H1 (cell line): ENCODE data around the gene CLEC4F. TPM values are rescaled to one million over a fixed set of nuclear protein-coding genes. Genes with fewer than 3 reads are reported as not detected.

ENCODE experiments used
- CTCF ChIA-PET: fragments of 300-600 bp; sonication (Branson Sonifier 250); formaldehyde crosslinking; loops from one replicate; lab custom pipeline; 2021; ENCODE audit not compliant: partially characterized antibody; lab: Charles Lee
- POLR2A ChIA-PET: fragments of 300-600 bp; sonication (Branson Sonifier 250); formaldehyde crosslinking; loops from one replicate; lab custom pipeline; 2021; ENCODE audit warnings: inconsistent platforms; ENCODE audit not compliant: partially characterized antibody; lab: Charles Lee
- DNase-seq, 2 experiments: peaks; one replicate each; pipeline versions ENCODE4 v3.0.0 to v3.0.0-alpha.2; 2010 to 2022; ENCODE audit warnings: low spot score in 2 of 2, low read depth in 1 of 2, mixed read lengths in 1 of 2
- FAIRE-seq: peaks from 2 replicates; lab custom pipeline; 2011; peaks lifted over from hg19 to GRCh38; lab: Jason Lieb, UNC
- H2AFZ ChIP-seq: 2 replicates; pipeline ENCODE4 v1.8.1; 2012; ENCODE audit warnings: low read length, inconsistent platforms
- H2AK5ac ChIP-seq: 2 replicates; pipeline ENCODE4 v1.6.1; 2013; ENCODE audit warnings: low read depth, low read length
- H2BK120ac ChIP-seq: replicated peaks from 2 replicates; pipeline ENCODE3; 2013; ENCODE audit warnings: low read depth, low read length, inconsistent platforms
- H2BK12ac ChIP-seq: 2 replicates; pipeline ENCODE4 v1.6.1; 2013; ENCODE audit warnings: low read depth, low read length
- H2BK15ac ChIP-seq: 2 replicates; pipeline ENCODE4 v1.6.1; 2013; ENCODE audit warnings: low read length
- H2BK20ac ChIP-seq: 2 replicates; pipeline ENCODE4 v1.6.1; 2013; ENCODE audit warnings: low read length
- H2BK5ac ChIP-seq: 2 replicates; pipeline ENCODE4 v1.6.1; 2013; ENCODE audit warnings: low read depth, low read length
- H3K14ac ChIP-seq: 2 replicates; pipeline ENCODE4 v1.6.1; 2013; ENCODE audit warnings: inconsistent platforms; ENCODE audit not compliant: insufficient read length
- H3K18ac ChIP-seq: 2 replicates; pipeline ENCODE4 v1.6.1; 2013; ENCODE audit warnings: low read length; ENCODE audit errors: extremely low read depth
- H3K23ac ChIP-seq: 2 replicates; pipeline ENCODE4 v1.6.1; 2013; ENCODE audit warnings: inconsistent platforms; ENCODE audit not compliant: insufficient read length
- H3K23me2 ChIP-seq: 2 replicates; pipeline ENCODE4 v1.6.1; 2013; ENCODE audit warnings: low read depth, low read length
- H3K27ac ChIP-seq: 2 replicates; pipeline ENCODE4 v1.6.1; 2011; ENCODE audit warnings: low read depth, low read length, inconsistent platforms
- H3K27me3 ChIP-seq, 4 experiments: replicated peaks in 1 of 4; 1 replicate in 1 of 4; 2 replicates in 3 of 4; pipeline versions ENCODE4 v1.6.1 to v1.8.1; 2011 to 2013; ENCODE audit warnings: low read length in 3 of 4, mild to moderate bottlenecking in 3 of 4, inconsistent platforms in 2 of 4, mixed read lengths in 2 of 4, moderate library complexity in 1 of 4; ENCODE audit not compliant: control insufficient read depth in 3 of 4, insufficient read depth in 3 of 4; ENCODE audit errors: extremely low read depth in 1 of 4
- H3K36me3 ChIP-seq, 4 experiments: 2 replicates each; pipeline versions ENCODE4 v1.6.1 to v1.8.1; 2011 to 2013; ENCODE audit warnings: mild to moderate bottlenecking in 4 of 4, low read length in 3 of 4, moderate library complexity in 2 of 4, control low read depth in 1 of 4, inconsistent platforms in 1 of 4; ENCODE audit not compliant: insufficient read depth in 4 of 4, control insufficient read depth in 2 of 4
- H3K4ac ChIP-seq: replicated peaks from 2 replicates; pipeline ENCODE3; 2013; ENCODE audit warnings: low read length, low read depth, mixed read lengths, inconsistent platforms; ENCODE audit not compliant: insufficient read length
- H3K4me1 ChIP-seq, 4 experiments: replicated peaks in 1 of 4; 1 replicate in 1 of 4; 2 replicates in 3 of 4; pipeline versions ENCODE4 v1.6.1 to v1.8.1; 2011 to 2013; ENCODE audit warnings: low read length in 3 of 4, inconsistent platforms in 2 of 4, mixed read lengths in 1 of 4; ENCODE audit not compliant: insufficient read depth in 4 of 4, control insufficient read depth in 3 of 4
- H3K4me2 ChIP-seq, 2 experiments: 2 replicates each; pipeline versions ENCODE4 v1.6.1 to v1.8.1; 2011 to 2013; ENCODE audit warnings: low read depth in 2 of 2, low read length in 2 of 2, control low read depth in 1 of 2, inconsistent platforms in 1 of 2, mild to moderate bottlenecking in 1 of 2; ENCODE audit not compliant: insufficient read depth in 1 of 2
- H3K4me3 ChIP-seq, 4 experiments: fragments of 200-600, 300-600 bp in 1 of 4; sonication (generic), shearing (Covaris generic), sonication (Bioruptor Twin) in 1 of 4; 2 replicates each; pipeline versions ENCODE4 v1.5.1 to v1.8.1; 2011 to 2016; ENCODE audit warnings: low read length in 4 of 4, low read depth in 3 of 4, control low read depth in 2 of 4, inconsistent platforms in 2 of 4, mild to moderate bottlenecking in 2 of 4, mixed read lengths in 1 of 4, moderate library complexity in 1 of 4; ENCODE audit not compliant: insufficient read depth in 2 of 4; ENCODE audit errors: extremely low read depth in 1 of 4
- H3K56ac ChIP-seq: replicated peaks from 2 replicates; pipeline ENCODE3; 2013; ENCODE audit warnings: low read depth, mild to moderate bottlenecking, mixed read lengths, low read length, inconsistent platforms; ENCODE audit not compliant: insufficient read length
- H3K79me1 ChIP-seq: 2 replicates; pipeline ENCODE4 v1.6.1; 2013; ENCODE audit warnings: low read depth, low read length, control low read depth
- H3K79me2 ChIP-seq, 2 experiments: 2 replicates each; pipeline versions ENCODE4 v1.6.1 to v1.8.1; 2012 to 2013; ENCODE audit warnings: low read length in 2 of 2, mild to moderate bottlenecking in 2 of 2, inconsistent platforms in 1 of 2; ENCODE audit not compliant: insufficient read depth in 2 of 2, control insufficient read depth in 1 of 2
- H3K9ac ChIP-seq, 4 experiments: replicated peaks in 1 of 4; 1 replicate in 1 of 4; 2 replicates in 3 of 4; pipeline versions ENCODE4 v1.6.1 to v1.8.1; 2011 to 2013; ENCODE audit warnings: low read depth in 3 of 4, low read length in 3 of 4, control low read depth in 2 of 4, mild to moderate bottlenecking in 2 of 4, moderate library complexity in 2 of 4, inconsistent platforms in 1 of 4; ENCODE audit errors: extremely low read depth in 1 of 4
- H3K9me3 ChIP-seq, 2 experiments: 2 replicates each; pipeline versions ENCODE4 v1.6.1 to v1.8.1; 2012 to 2013; ENCODE audit warnings: mild to moderate bottlenecking in 2 of 2, moderate library complexity in 2 of 2, control low read depth in 1 of 2, inconsistent platforms in 1 of 2, low read depth in 1 of 2, low read length in 1 of 2, mixed read lengths in 1 of 2; ENCODE audit not compliant: insufficient read depth in 2 of 2
- H4K20me1 ChIP-seq, 2 experiments: replicated peaks in 1 of 2; 2 replicates each; pipeline versions ENCODE3 to v1.8.1; 2011 to 2013; ENCODE audit warnings: inconsistent platforms in 2 of 2, low read length in 2 of 2, mild to moderate bottlenecking in 1 of 2; ENCODE audit not compliant: insufficient read depth in 2 of 2, control insufficient read depth in 1 of 2
- H4K5ac ChIP-seq: 2 replicates; pipeline ENCODE4 v1.6.1; 2013; ENCODE audit warnings: low read length, low read depth, mixed read lengths, inconsistent platforms; ENCODE audit not compliant: insufficient read length
- H4K8ac ChIP-seq: 2 replicates; pipeline ENCODE4 v1.8.0; 2013; ENCODE audit warnings: mild to moderate bottlenecking, moderate library complexity, low read length, inconsistent platforms; ENCODE audit not compliant: insufficient read depth; ENCODE audit errors: extremely low read depth
- H4K91ac ChIP-seq: replicated peaks from 2 replicates; pipeline ENCODE3; 2013; ENCODE audit warnings: low read length, mixed read lengths, inconsistent platforms; ENCODE audit not compliant: insufficient read length
- CTBP2 ChIP-seq: IDR thresholded peaks from 2 replicates; pipeline ENCODE4 v1.7.0; 2011; ENCODE audit warnings: borderline replicate concordance, mild to moderate bottlenecking, moderate library complexity, mixed read lengths, low read length; ENCODE audit not compliant: insufficient read depth, insufficient read length
- GABPA ChIP-seq: IDR thresholded peaks from 2 replicates; pipeline ENCODE4 v1.6.1; 2011; ENCODE audit warnings: mild to moderate bottlenecking, low read length, moderate library complexity, borderline replicate concordance; ENCODE audit not compliant: insufficient read depth
- HDAC2 ChIP-seq, 2 experiments: fragments of 300-600 bp in 1 of 2; sonication (generic) in 1 of 2; IDR thresholded peaks; 2 replicates each; pipeline ENCODE4 v1.6.1; 2011 to 2012; ENCODE audit warnings: low read depth in 2 of 2, low read length in 2 of 2, mild to moderate bottlenecking in 2 of 2, moderate library complexity in 2 of 2, borderline replicate concordance in 1 of 2, inconsistent platforms in 1 of 2
- RXRA ChIP-seq: IDR thresholded peaks from 2 replicates; pipeline ENCODE4 v1.6.1; 2011; ENCODE audit warnings: low read depth, mild to moderate bottlenecking, low read length, moderate library complexity; ENCODE audit not compliant: insufficient read depth
- WGBS, 2 experiments: shearing (Covaris generic) in 1 of 2; methylation state at CpG; one replicate each; pipeline versions ENCODE4 v1.1.6 to v1.1.7; 2013 to 2015; ENCODE audit warnings: low lambda C conversion rate in 2 of 2, mixed read lengths in 2 of 2, inconsistent platforms in 1 of 2, low coverage in 1 of 2, missing lambda C conversion rate in 1 of 2; ENCODE audit not compliant: insufficient replicate concordance in 2 of 2, insufficient coverage in 1 of 2, insufficient read length in 1 of 2; ENCODE audit errors: extremely low coverage in 1 of 2, missing lambda C conversion rate in 1 of 2; 5-methylcytosine and 5-hydroxymethylcytosine counted together
- polyA plus RNA-seq, 7 experiments: library from polyadenylated mRNA; depleted of rRNA in 3 of 7; stranded (reverse) in 5 of 7; unstranded in 2 of 7; fragments of >200 nt in 5 of 7; fragments of 200-250 nt in 2 of 7; gene quantifications; 1 replicate in 5 of 7; 2 replicates in 1 of 7; 4 replicates in 1 of 7; pipeline versions ENCODE4 v1.2.1 to v1.2.3, GENCODE V29; 2011 to 2013; ENCODE audit warnings: missing spikeins in 2 of 7, mixed read lengths in 2 of 7
- total RNA-seq: library from RNA; stranded (reverse); fragmentation: NEBNext Ultra II Directional; extraction: Animal tissue kit (Norgen Biotek cat#: 25700); gene quantifications from 2 replicates; pipeline ENCODE4 v1.2.1, GENCODE V29; 2021

The CLEC4F gene
- total and polyA plus RNA-seq, 2 of the 8 experiments (the other 6 are each of a cell fraction or from before 2014, with no cell fraction given), result not detected

DNA sequence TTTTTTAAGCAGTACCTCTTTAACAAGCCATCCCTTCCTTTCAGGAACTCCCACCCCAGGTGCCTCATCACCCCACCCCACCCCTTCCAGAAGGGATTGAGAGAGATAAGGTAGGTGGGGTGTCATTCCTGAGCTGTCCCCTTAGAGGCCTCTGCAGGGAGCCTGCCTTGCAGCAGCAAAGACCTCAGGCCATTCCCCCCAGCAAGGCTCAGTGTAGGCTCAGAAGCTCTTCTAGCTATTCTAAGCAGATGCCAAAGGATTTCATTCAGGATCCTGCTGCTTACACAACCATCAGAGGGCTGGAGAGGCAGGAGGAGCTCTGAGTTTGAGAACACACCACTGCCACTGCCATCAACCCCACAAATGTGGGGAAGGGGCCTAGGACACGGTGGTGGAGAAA, 24.1 kb downstream of the CLEC4F start:
- Histone ChIP-seq H2BK20ac (no peak overlapping the region), H2AFZ (no peak overlapping the region), H3K4me3 (no peak overlapping the region), H2BK5ac (no peak overlapping the region), H2BK15ac (no peak overlapping the region), H3K36me3 (no peaks in the 10 kb centered on the region), H3K4me2 (no peak overlapping the region), H4K20me1 (no peaks in the 10 kb centered on the region), H2BK120ac (no peak overlapping the region), H3K27ac (no peak overlapping the region), H3K9ac (no peak overlapping the region), H4K8ac (no peak overlapping the region), H3K4me1 (peaks cover 0 to 3% (median 0%) of the 10 kb centered on the region in 4 experiments; a peak in 1 of 7 replicates), H3K4ac (no peak overlapping the region), H3K18ac (no peak overlapping the region), H4K91ac (no peak overlapping the region), H3K14ac (no peak overlapping the region), H2AK5ac (no peak overlapping the region), H3K79me1 (no peaks in the 10 kb centered on the region), H3K23ac (no peak overlapping the region), H3K79me2 (no peaks in the 10 kb centered on the region), H3K56ac (no peak overlapping the region), H3K27me3 (peaks cover 10 to 23% (median 13%) of the 10 kb centered on the region in 4 experiments), H2BK12ac (peak overlapping the region; percentile 39; the same call in 1 of the 2 replicates), H3K23me2 (no peaks in the 10 kb centered on the region), H4K5ac (no peak overlapping the region), H3K9me3 (peaks cover 4 to 6% of the 10 kb centered on the region in 2 experiments; a peak in 2 of 4 replicates)
- ChIA-PET POLR2A (no interaction called here), CTCF (interaction anchor here (0.6 to 13.4 kb wide), 12 partner anchors 24 to 164 kb away, joined by 3 to 91 read pairs (median 5); partner anchors contain the start of gene CLEC4F)
- DNase-seq (no peak), FAIRE-seq (no peak)
- TF ChIP-seq HDAC2 (IDR thresholded peaks at IDR 0.05; ENCODE audit: borderline replicate concordance in 1 of 2, low read depth in 2 of 2, low read length in 2 of 2), result no peak
- no peak for TF ChIP-seq GABPA
- TF ChIP-seq CTBP2, result no peak
- no peak for TF ChIP-seq RXRA
- WGBS, 2 experiments, result 83% methylated on average over 1 of the region's 1 CpG; no CpG with 5 or more reads in 1 of the 2 experiments
